Myocyte (in vitro differentiated cells): ENCODE measurements around the gene HRC. TPM values are rescaled to one million over a fixed set of nuclear protein-coding genes. Genes with fewer than 3 reads are reported as not detected.
"Not testable (repeated sequence)": the region's sequence is repeated elsewhere in the genome, so short reads cannot be mapped to it uniquely, and the experiment has no call there.

Source experiments
- DNase-seq: peaks from one replicate; pipeline ENCODE4 v3.0.0-alpha.2; 2012; ENCODE audit warnings: low read depth
- total RNA-seq: library from RNA; depleted of rRNA; stranded (reverse); fragments of >200 nt; gene quantifications from 2 replicates; pipeline ENCODE4 v1.2.3, GENCODE V29; 2014

The HRC gene
- total RNA-seq, 1 donor from 2014 or later = 578 TPM

DNA sequence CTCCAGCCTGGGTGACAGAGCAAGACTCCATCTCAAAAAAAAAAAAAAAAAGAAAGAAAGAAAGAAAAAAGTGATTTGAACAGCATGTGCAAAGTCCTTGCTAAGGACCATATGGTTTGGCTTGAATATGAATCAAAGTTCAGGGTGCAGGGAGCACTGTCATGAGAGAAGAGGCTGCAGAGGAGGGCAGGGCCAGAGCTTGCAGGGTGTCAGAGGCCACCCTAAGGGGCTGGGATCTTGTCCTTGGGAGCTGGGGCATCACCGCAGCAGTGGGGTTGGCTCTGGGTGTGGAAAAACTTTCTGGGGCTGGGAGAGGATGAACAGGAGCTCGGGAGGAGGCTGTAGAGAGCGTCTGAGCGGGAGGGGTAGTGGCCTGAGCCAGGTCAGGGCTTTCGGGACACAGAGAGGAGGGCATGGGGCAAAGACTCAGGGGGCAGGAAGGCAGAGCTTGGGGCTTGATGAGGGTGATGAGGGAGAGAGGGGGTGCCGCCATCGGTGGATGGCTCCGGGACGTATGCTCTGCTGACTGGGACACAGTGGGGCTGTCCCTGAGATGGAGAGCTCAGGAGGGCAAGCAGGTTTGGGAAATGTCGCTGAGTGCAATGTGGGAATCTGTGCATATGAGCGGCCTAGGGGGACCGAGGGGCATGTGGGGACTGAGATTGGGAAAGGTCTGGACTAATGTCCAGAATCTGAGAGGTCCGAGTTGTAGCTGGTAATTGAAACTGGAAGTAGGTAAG is 5.4 kb upstream of the HRC start:
- no peak for DNase-seq

DNA sequence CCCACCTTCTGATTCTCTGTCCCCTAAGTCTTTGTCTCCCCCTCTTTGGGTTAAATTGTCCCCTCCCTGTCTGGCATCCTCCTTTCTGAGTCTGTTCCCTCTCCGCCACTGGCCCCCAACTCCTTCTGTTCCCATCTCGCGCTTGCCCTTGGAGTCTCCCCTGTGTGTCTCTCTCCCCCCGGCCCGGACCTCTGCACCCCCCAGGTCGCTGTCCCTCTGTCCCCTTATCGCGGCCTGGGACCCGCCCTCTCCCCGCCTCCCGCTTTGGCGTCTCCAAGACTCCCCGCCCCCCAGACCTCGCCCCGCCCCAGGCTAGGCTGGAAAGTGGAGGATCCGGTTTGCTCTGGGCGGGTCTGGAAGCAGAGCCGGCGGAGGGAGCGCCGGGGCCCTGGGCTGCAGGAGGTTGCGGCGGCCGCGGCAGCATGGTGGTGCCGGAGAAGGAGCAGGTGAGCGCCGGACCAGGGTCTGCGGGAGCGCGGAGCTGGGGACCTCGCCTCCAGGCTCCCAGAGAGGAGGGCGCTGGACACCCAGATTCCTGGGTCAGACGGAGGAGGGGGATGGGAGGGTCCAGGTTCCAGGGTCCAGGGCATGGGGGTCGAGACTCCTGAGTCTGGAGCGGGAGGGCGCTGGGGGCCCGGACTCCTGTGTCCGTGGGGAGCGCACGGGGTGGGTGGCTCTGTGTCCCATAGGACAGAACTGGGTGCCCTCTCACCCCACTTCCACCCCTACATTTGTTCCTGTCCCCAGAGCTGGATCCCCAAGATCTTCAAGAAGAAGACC is 2.4 kb upstream of the HRC start, which contains the start of gene TRPM4:
Gene TRPM4 (plus strand): TSS at position 348 of the 780 bp plus-strand sequence. CDS start 75 bp downstream, at position 423.
- DNase-seq = peak; percentile 94

DNA sequence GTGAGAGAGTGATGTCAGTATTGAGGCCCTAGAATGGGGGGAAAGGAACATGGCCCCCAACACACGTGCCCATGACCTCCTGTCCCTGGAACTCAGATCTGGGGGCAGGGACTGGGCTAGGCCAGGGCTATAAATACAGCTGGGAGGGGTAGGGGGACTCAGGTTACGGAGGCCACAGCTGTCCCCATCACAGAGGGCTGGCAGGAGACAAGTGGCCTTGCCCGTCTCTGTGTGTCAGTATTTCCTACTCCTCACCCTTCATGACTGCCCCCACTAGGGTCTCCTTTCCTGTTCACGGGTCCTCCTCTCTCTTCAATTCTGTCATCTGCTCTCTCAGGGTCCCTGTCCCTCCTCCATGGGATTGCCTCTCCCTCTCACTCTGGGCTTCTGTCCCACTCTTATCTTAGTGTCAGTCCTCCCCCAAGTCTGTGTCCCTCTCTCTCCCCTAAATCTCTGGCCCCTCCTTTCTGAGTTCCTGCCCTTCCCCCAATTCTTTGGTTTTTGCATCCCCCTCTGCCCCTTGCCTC is 687 bp upstream of the HRC start:
- peak; percentile 97 for DNase-seq

DNA sequence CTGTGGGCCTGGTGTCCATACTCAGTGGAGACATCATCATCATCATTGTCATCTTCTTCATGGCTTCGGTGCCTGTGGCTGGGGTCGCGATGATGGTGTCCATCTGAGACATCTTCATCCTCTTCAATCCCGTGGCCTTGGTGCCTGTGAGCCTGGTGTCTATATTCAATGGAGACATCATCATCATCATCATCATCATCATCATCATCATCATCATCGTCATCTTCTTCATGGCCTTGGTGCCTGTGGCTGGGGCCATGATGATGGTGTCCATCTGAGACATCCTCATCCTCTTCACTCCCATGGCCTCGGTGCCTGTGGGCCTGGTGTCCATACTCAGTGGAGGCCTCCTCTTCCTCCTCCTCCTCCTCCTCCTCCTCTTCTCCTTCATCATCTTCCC is 917 bp downstream of the HRC start:
- no peak for DNase-seq

DNA sequence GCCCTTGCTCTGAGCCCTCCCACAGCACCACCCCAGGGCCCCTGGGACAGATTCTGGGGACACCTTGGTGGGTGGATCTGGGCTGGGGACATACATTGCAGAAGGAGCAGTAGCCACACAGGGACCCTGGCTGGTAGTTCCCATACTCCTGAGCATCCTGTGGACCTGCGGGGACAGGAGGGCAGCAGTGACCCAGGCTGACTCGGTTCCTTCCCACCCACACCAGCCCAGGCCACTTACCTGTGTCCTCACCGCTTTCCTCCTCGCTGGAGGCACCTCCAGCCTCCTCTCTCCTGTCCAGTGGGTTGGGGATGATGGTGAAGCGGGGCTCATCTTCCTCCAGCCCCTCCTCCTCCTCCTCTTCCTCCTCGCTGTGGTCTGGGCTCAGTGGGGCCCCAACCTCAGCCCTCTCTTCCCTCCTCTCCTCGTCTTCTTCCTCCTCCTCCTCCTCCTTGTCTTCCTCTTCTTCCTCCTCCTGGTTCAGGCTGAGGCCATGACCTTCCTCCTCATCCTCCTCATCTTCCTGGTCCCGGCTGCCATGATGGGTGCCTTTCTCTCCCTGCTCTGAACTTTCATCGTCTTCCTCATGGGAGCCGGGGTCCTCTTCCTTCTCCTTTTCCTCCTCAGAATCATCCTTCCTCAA is 1.9 kb downstream of the HRC start:
- no peak for DNase-seq

DNA sequence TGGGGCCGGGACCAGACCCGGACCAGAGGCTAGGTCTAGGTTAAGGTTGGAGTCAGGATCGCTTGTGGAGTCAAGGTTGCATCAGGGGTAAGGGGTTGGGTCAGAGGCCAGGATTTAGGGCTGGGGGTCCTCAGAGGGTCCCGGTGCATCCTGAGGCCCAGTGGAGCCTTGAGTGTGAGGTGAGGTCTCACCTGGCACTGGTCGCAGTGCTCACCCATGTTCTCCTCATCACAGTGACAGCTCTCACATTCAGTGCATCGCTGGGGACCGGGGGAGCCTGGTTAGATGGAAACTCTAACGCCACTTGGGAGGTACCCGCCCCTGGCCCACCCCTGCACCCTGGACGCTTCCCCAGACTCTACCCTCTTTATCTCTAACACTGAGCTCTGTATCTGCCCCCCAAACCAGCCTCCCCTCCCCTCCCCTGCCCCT is 3.1 kb downstream of the HRC start:
- DNase-seq = no peak

DNA sequence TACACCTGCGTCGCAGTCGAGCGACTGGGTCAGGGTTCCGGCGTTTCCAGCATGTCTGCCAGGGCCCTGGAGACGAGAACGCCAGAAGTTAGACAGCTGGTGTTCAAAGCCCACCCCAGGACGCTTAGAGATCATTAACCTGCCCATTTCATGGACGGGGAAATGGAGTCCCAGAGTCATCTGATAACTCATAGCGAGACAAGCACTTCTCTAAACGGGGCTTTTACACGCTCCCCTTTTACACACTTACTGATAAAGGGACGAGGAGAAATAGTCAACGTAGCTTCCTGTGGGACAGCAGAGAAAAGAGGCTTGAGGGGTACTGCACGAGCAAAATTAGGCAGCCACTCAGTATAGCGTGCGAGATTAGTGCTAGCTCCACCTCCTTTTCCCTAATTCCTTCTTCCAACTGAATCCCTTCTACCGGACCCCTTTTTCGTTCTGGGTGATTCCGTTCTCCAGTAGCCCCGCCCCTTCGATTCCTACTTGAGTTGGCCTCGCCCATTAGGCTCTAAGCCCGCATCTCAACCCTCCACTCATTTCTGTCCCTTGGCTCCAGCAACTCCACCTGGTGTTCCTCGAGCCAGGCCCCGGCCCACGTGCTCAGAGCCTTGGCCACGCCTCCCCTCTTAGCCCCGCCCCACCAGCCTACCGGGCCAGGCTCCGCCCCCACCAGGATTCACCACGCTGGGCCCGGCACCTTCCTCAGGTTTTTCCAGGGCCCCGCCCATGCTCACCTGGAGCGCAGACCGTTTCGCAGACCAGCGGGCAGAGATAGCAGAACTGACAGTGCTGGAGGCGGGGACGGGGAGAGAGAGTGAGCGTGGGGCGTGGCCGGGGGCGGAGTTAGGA is 3.7 kb downstream of the HRC start:
- DNase-seq = peak; percentile 59

DNA sequence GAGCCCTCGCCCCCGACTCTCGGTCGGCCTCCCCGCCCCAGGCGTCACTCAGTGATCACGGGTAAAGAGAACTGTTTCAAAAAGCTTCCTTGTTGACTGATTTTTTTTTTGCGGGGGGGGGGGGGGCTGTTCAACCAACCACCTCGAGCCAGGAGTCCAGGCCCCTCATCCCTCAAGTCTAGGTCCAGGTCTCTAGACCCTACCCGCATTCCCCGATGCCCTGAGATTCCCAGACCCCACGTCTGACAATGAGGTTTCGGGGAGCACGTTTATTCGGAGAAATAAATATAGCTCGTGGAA is 4.3 kb downstream of the HRC start:
- DNase-seq = no peak

DNA sequence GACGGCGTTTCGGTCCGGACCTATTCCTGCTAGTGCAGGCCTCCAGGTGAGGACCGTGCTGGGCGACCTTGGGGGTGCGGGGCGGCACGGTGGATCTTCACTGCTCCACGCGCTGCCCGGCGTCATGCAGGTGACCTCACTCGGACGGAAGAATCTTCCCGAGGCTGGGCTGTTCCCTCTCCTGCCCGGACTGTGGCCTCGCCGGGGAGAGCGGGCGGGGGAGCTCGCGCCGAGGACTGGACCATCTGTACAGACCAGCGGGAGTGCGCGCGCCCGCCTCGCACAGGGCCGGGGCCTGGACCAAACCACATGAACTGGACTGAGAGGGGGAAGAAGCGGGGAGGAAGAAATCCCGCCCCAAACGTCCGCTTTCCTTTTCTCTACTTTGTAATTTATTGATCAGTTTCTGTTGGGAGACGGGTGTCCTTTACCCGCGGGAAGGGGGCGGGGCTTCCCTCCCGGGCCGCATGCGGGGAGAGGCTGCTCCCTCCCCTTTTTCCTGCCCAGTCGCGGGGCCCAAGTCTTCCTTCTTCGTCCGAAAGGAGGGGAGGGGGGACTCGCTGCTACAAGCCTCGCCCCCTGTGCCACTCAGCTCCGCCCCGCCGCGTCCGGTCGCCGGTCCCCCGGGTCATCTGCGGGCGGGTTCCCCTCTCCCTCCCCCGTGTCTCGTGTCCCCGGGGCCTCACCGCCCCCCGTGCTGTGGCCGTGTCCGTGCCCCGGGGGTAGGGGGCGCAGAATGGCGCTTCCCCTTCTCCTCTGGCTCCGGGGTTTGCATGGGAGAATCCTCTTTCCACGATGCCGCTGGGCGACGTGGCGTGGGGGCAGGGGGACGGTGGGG is 4.9 kb downstream of the HRC start:
- peak; percentile 91 for DNase-seq

DNA sequence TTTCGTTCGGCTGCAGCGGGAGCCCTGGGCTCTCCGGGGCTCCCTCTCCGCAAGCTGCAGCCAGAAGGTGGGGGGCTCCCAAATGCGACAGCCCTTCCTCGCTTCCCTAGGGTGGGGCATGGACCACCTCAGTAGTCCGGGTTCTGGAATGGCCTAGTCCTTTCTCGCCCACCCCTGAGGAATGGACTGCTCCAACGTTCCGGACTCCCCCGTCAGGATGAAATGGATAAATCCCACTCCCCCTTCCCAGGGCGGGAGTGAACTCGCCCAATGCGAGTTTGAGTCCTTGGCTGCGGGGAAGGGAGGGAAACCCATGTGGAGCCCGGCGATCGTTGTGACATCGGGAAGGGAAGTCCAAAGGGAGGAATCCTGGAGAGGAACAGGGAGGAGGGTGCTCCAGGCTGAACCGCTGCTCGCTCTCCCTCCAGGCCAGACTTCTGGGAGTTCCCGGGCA is 5.5 kb downstream of the HRC start:
- DNase-seq = peak; percentile 92

DNA sequence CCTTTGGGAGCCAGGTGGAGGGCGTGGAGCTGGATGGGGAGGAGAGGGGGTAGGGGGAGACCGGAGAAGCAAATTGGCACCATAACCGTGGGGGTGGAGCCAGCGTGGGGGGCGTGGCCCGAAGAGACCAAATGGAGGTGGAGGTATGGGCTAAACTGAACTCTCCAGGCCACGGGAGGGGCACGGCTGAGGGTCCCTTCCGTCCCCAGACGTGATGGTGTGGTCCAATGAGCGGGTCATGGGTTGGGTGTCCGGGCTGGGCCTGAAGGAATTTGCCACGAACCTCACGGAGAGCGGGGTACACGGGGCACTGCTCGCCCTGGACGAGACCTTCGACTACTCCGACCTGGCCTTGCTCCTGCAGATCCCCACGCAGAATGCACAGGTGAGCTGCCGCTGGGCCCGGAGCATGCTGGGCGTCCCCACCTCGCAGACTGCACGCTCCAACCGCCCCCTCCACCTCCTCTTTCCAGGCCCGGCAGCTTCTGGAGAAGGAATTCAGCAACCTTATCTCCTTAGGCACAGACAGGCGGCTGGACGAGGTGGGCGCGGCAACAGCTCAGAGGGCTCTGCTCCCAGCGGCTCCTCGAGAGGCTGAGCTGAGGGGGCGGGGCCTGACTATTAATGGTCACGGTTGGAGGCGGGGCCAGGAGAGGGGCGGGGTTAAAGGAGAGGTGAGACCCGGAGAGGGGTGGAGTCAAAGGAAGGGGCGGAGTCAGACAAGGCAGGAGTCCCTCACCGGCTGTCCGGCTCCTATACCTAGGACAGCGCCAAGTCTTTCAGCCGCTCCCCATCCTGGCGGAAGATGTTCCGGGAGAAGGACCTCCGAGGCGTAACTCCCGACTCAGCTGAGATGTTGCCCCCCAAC is 6.2 kb downstream of the HRC start:
- peak; percentile 96 for DNase-seq

DNA sequence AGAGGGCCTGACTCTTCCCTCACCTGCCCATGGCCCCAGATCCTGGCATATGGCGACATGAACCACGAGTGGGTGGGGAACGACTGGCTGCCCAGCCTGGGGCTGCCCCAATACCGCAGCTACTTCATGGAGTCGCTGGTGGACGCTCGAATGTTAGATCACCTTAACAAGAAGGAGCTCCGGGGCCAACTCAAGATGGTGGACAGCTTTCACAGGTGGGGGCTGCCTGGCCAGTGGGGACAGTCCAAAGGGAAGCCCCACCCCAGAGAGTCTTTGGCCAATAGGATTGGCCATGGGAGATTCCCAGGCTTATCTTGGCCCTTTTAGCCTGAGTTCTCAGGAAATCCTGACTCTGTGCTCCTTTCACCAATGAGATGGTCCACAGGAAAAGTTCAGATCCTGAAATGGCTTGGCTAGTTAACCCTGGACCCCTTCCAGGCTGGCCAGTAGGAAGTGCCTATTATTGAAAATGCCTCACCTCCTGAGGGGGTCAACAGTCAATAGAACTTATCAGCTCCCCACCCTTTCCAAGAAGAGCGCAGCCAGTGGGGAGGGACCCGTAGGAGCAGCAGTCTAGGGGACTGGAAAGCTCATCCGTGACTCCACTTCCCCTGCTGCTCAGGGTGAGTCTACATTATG is 7.0 kb downstream of the HRC start:
- DNase-seq = no peak

DNA sequence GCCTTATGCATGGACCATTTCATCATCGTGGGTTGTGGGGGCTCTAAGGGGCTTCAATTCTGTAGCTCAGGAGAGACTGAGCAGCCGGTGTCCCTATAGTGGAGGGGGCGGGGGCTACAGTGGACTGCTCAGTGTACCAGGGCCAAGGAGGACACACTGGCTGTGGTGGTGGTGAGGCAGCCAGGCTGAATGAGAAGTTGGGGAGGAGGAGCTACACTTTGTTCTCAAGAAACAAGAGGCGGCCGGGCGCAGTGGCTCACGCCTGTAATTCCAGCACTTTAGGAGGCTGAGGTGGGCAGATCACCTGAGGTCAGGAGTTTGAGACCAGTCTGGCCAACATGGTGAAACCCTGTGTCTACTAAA is 8.8 kb downstream of the HRC start:
- not testable (repeated sequence) for DNase-seq

DNA sequence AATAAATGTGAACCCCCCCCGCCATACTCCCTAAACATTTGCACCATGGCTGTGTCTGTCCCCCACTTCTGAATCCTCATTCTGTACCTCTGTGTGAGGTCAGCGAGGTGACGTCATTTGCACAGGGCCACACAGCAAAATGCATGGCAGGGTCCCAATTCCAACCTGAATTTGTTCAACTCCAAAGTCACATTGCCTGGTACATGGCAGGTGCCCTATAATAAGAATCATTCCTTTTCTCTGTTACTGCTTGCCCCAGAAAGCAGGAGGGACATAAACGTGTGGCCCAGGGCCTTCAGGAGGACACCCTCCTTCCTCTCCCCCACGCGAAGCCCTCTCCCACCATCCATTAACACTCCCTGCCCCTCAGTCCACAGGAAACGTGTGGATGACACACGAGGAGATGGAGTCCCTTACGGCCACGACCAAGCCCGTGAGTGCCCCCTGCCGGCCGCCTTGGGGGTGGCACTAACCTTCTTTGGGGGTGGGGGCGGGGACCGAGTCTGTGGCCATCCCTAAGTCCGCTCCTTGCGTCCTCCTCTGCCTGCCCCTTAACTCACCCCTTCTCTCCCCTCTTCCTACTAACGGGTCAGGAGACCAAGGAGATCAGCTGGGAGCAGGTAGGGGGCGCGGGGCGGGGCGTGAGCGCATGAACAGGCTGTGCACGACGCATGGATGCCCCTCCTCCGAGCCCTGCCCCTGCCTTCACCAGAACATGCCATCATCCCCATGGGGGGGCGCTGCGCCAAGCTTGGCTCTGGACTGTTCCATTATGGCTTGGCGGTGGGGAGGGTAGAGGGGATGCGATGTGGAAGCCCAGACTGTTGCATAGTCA is 9.4 kb downstream of the HRC start:
- DNase-seq = peak; percentile 75

DNA sequence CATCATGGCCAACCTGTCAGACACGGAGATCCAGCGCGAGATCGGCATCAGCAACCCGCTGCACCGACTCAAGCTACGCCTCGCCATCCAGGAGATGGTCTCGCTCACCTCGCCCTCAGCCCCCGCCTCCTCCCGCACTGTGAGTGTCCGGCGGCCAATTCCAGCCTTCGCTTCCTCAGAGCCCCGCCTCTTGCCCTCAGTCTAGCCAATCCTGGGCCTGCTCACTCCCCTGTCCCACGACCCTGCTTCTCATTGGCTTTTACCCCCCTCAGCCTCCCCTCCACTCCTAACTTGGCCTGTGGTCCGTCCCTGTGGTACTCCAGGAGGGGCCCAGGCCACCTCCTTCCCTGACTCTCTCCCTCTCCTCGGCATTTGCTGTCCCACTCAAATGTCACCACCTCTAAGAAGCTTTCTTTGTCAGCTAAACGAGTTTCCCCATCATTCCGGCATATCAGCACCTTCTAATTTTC is 12.3 kb downstream of the HRC start:
- DNase-seq = peak; percentile 95

DNA sequence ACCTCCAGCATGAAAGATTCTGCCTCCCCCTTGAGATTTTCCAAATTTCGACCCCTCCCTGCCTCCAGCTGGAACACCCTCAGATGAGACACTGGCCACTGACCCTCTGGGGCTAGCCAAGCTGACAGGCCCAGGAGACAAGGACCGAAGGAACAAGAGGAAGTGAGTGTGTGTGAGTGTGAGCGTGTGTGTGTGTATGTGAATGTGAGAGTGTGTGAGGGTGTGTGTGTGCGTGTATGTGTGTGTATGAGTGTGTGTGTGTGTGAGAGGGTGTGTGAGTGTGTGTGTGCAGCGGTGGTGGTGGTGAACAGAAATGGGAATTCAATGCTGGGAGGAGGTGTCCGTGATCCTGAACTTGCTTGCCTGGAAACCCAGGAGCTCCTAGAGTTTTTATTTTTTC is 13.8 kb downstream of the HRC start:
- no peak for DNase-seq

DNA sequence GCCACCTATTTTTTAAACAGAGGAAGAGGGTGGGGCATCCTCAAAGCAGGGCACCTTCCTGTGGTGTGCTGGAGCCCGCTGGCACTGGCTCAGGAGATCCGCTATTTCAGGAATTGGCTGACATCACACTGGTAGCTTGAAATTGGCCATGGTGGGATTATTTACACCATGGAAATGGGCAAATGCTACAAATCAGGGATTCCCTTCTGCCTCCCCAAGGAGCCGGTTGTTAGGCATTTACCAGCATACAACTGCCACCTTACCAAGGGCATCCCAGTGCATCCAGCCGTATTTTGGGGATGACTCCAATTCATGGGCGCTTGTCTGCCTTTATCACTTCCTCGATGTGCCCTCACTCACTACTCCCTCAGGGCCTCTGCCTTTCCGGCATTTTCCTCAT is 14.2 kb downstream of the HRC start:
- no peak for DNase-seq

DNA sequence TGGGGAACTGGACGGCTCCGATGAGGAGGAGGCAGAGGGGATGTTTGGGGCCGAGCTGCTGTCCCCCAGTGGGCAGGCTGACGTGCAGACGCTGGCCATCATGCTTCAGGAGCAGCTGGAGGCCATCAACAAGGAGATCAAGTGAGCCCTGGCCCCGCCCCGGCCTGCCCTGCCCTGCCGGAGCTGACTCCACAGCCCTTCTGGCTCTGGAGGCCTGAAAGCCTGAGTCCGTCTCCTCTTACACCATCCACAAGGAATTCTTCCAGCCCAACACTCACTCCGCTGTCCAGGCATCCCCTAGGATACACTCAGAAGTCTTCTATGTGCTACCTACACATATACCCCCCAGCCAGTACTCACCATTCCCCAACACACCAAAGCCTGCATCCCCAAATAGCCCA is 18.4 kb downstream of the HRC start:
- DNase-seq = peak; percentile 83
